Lung (tissue), 12 donors: ENCODE results near the gene KCTD21. TPM values are rescaled to one million over a fixed set of nuclear protein-coding genes. Genes with fewer than 3 reads are reported as not detected.
A peak's percentile ranks its signal among the peaks of the same experiment; 100 is the strongest.

Source experiments
- ATAC-seq: fragments of 200-7000 bp; cut with Tn5 transposase; one replicate; pipeline ENCODE4 v1.9.1; 2020; ENCODE audit warnings: moderate number of reproducible peaks; ENCODE audit not compliant: insufficient read depth, low FRiP score
- DNase-seq, 3 donors: peaks; one replicate each; pipeline ENCODE4 v3.0.0-alpha.2; 2013 to 2017
- H3K27ac ChIP-seq, 2 donors: one replicate each; pipeline ENCODE4 v1.5.1; 2013; ENCODE audit warnings: mild to moderate bottlenecking in 2 of 2, moderate library complexity in 2 of 2, control low read depth in 1 of 2, inconsistent platforms in 1 of 2, low read depth in 1 of 2, low read length in 1 of 2
- H3K27me3 ChIP-seq, 3 donors: one replicate each; pipeline ENCODE4 v1.5.1; 2013; ENCODE audit warnings: low read length in 2 of 3; ENCODE audit not compliant: control insufficient read depth in 3 of 3, insufficient read depth in 3 of 3
- H3K36me3 ChIP-seq, 4 donors: one replicate each; pipeline ENCODE4 v1.5.1; 2013; ENCODE audit warnings: low read length in 4 of 4, mild to moderate bottlenecking in 1 of 4, moderate library complexity in 1 of 4; ENCODE audit not compliant: control insufficient read depth in 4 of 4, insufficient read depth in 4 of 4
- H3K4me1 ChIP-seq, 5 donors: one replicate each; pipeline ENCODE4 v1.5.1; 2013; ENCODE audit warnings: low read length in 5 of 5, mild to moderate bottlenecking in 2 of 5, moderate library complexity in 1 of 5; ENCODE audit not compliant: control insufficient read depth in 5 of 5, insufficient read depth in 5 of 5
- H3K4me3 ChIP-seq: one replicate; pipeline ENCODE4 v1.5.1; 2013; ENCODE audit warnings: mild to moderate bottlenecking, control low read depth, moderate library complexity
- H3K9ac ChIP-seq, 2 donors: one replicate each; pipeline ENCODE4 v1.5.1; 2013; ENCODE audit warnings: low read length in 2 of 2, control low read depth in 1 of 2; ENCODE audit not compliant: insufficient read depth in 1 of 2
- H3K9me3 ChIP-seq, 4 donors: one replicate each; pipeline ENCODE4 v1.5.1; 2013; ENCODE audit warnings: low read length in 3 of 4, mild to moderate bottlenecking in 1 of 4, moderate library complexity in 1 of 4; ENCODE audit not compliant: control insufficient read depth in 4 of 4, insufficient read depth in 3 of 4
- CTCF ChIP-seq: IDR thresholded peaks from 2 replicates; pipeline ENCODE4 v1.5.1; 2012; ENCODE audit warnings: mild to moderate bottlenecking; ENCODE audit errors: control extremely low read depth, extremely low read depth
- WGBS, 2 donors: extraction: QIAGEN DNeasy Blood & Tissue Kit; methylation state at CpG; one replicate each; pipeline ENCODE4 v1.1.7; 2013; 5-methylcytosine and 5-hydroxymethylcytosine counted together
- polyA plus RNA-seq, 2 donors: library from polyadenylated mRNA; stranded (reverse); fragments of 200-250 nt; gene quantifications; one replicate each; pipeline ENCODE4 v1.2.1, GENCODE V29; 2013
- total RNA-seq, 2 donors: library from RNA; depleted of rRNA in 1 of 2; stranded (reverse); fragments of >200 nt in 1 of 2; gene quantifications; one replicate each; pipeline ENCODE4 v1.2.1, GENCODE V29; 2014 to 2021
- donor health status: control.
- donor health status: control.
- donor health status: Bipolar disorder and iron deficiency.
- donor health status: healthy.
- donor health status: DM: yes; HTN: yes; CAD: no.

Gene KCTD21
- total and polyA plus RNA-seq, 4 donors = 4.1 to 10.8 (median 7.5) TPM

DNA sequence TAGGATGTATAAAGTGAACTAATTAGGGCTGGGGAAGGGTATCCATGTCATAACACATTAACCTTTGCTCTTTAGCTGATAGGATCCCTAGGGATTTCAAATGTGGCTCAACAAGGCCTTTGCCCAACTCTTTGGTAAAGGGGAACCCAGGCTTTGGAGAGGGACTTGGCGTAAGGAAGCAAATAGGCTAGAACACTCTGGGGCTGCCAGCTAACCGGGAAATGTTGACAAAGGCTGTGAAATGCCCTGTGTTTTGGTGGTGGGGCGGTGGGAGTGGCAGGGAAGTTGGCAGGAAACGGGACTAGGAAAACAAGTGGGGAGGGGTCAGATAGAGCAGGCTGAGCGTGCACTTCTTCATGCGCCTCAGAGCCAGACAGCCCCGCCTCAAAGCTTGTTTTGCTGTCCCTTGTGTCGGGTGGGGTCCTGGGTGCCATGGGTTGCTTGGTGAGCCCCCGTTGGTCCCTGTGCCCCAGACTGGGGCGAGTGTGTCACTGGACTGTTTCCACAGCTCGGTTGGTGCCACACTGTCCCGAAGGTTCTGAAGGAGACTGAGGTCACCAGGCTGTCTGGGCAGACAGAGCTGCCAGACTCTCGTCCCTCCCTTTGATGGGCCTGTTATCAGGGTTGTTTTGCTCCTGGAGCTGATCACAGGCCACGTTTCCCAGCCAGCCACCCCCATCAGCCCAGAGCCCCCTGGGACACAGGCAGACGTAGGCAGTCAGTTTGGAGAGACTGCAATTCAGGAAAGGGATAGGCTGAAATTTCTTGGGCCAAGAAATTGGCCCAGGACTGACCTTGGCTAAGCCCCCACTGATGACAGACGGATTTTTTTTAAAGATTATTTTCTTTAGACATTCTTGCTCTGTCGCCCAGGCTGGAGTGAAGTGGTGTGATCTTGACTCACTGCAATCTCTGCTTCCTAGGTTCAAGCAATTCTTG lies 19.6 kb downstream of the KCTD21 start:
- Histone ChIP-seq H3K4me3 (no peak overlapping the region), H3K27me3 (no peaks in the 10 kb centered on the region), H3K36me3 (peaks cover 0 to 13% (median 3%) of the 10 kb centered on the region in 4 donors), H3K4me1 (peaks cover 0 to 16% (median 7%) of the 10 kb centered on the region in 5 donors), H3K9me3 (no peaks in the 10 kb centered on the region), H3K9ac (peak overlapping the region in 1 of 2 donors; percentile 28), H3K27ac (peak overlapping the region; percentile 69 to 86)
- WGBS, 2 donors = 45 to 71% methylated on average over 17 of the region's 17 CpGs
- ATAC-seq (peak; percentile 32), DNase-seq (peak; percentile 79 to 88 (median 85))
- no peak for TF ChIP-seq CTCF

- Histone ChIP-seq H3K9ac (no peak overlapping the region), H3K36me3 (peaks cover 0 to 5% (median under 1%) of the 10 kb centered on the region in 4 donors), H3K4me3 (no peak overlapping the region), H3K27me3 (no peaks in the 10 kb centered on the region), H3K4me1 (peaks cover 0 to 20% (median 10%) of the 10 kb centered on the region in 5 donors), H3K9me3 (no peaks in the 10 kb centered on the region), H3K27ac (no peak overlapping the region)
- ATAC-seq = no peak
- TF ChIP-seq CTCF = no peak
- WGBS, 2 donors = 96 to 97% methylated on average over 6 of the region's 6 CpGs
- DNase-seq = no peak
These were observed 21.5 kb downstream of the KCTD21 start for GRCh38 chr11:78166855-78167469.

DNA sequence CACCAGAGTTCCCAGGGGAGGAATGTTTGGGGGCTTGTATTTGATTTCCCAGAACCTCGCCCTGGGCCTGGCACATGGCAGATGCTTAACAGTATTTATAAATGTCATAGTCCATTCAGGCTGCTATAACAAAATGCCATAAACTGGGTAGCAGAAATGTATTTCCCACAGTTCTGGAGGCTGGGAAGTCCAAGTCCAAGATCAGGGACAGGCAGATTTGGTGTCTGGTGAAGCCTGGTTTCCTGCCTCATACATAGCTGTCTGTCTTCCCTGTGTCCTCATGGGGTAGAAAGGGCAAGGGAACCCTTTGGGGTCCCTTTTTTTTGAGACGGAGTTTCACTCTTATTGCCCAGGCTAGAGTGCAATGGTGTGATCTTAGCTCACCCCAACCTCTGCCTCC lies 24.0 kb downstream of the KCTD21 start:
- Histone ChIP-seq H3K9me3 (no peaks in the 10 kb centered on the region), H3K4me3 (no peak overlapping the region), H3K36me3 (no peaks in the 10 kb centered on the region), H3K4me1 (peaks cover 0 to 22% (median 10%) of the 10 kb centered on the region in 5 donors), H3K27me3 (no peaks in the 10 kb centered on the region), H3K9ac (no peak overlapping the region), H3K27ac (no peak overlapping the region)
- ATAC-seq (no peak), DNase-seq (no peak)
- 91 to 98% methylated on average over 2 of the region's 2 CpGs for WGBS, 2 donors
- TF ChIP-seq CTCF = no peak
